GM21381 (cell line): ENCODE results near the gene FLACC1.
"Not testable (repeated sequence)": the region's sequence is repeated elsewhere in the genome, so short reads cannot be mapped to it uniquely, and the experiment has no call there.

ENCODE experiments used
- ATAC-seq: cut with Tn5 transposase; IDR thresholded peaks from one replicate; pipeline ENCODE4 v1.9.1; 2021; ENCODE audit warnings: mild to moderate bottlenecking, moderate library complexity; ENCODE audit not compliant: unreplicated experiment

The FLACC1 gene

GRCh38 chr2:201349601-201350000 is 7.5 kb downstream of the FLACC1 start:
- no peak for ATAC-seq

DNA sequence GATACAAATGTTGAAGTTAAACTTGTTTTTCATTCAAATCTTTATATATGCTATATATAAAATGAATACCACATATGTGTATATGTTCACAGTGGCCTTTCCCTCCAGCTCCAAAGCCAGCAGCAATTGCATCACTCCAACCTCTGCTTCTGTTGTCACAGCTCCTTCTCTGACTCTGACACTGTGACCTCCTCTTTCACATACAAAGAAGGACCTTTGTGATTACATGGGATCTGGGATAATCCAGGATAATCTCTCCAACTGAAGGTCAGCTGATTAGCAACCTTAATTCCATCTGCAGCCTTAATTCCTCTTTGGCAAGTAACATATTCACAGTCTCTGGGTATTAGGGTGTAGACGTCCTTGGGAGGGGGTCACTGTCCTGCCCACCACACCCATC is 8.4 kb downstream of the FLACC1 start:
- ATAC-seq = no peak

DNA sequence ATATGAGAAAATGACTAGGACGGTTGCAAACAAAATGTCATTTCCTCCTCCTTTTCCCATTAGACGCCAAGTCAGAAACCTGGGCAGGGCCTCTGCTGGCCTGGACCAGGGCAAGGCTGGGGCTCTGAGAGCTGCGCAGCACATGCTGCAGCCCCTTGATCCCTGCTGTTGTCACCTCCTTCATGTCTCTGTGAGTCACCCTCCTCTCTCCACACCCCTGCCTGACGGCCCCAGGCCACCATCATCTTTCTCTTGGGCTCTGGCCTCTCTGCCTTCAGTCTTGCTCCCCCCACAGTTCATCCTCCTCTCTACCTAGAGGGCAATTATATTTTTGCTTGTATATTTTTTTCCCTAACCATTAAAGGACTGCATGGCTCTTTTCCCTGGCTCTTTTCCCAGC is 10.0 kb downstream of the FLACC1 start:
- ATAC-seq = no peak

DNA sequence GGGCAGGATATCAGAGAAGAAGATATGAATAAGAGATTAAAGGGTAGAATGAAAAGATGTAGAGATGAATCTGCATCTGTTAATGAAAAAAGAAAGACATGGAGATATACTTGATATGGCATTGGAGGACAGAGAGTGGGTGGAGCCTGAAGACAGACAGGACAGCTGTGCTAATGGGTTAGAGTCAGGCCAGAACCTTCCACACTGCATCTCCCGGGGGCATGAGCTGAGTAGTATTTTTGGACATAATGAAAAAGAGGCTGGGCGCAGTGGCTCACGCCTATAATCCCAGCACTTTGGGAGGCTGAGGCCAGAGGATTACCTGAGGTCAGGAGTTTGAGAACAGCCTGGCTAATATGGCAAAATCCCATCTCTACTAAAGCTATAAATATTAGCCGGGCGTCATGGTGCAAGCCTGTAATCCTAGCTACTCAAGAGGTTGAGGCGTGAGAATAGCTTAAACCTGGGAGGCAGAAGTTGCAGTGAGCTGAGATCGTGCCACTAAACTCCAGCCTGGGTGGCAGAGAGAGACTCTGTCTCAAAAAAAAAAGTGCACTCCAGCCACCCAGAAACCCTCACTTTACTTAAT is 11.4 kb downstream of the FLACC1 start:
- no peak for ATAC-seq

DNA sequence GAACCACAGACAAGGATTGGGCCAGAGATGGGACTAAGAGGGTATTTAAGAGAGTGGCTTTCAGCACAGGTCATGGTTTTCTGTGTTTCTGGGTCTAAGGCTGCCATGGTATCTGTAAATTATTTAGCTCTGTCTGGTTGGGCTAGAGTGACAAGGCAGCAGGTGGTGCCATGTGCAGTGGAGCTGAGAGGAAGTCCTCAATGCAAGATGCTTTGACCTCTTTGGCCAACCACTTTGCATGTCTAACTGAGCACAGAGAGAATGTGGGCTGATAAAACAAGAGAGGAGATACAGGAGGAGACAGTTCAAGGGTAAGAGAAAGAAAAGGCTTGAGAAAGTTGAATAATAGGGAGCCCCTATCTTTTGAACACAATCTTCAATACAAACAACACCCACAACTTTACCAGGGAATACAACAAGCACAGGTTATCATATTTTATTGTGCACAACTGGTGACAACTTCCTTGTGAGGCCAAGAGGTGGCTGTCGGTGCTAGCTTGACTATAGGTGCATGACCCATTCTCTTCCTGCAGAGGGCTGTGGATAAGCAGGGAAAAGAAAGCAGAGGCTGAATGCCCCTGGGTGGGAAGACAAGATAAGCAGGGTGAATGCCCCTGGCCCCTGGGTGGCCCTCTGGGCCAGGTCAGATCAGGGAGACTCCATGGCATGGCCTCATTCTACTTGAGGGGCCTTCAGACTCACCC is 12.3 kb downstream of the FLACC1 start:
- peak; percentile 74 for ATAC-seq

DNA sequence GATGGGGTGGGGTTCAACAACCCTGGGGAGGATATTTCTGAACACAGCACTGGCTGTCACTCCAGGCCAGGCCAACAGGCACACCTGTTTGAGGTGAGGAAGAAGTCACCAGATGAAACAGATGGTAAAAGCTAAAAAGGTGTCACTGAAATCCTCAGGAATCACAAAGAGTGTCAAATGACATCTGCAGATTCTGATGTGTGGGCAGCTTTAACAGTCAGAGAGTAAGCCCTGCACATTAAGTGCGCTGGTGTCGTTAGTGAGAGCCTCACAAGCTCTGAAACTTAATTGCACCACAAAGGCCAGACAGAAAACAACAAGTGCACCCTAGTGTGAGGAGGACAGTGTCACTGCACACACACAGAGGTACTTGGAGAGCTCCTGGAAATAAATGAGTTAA is 13.6 kb downstream of the FLACC1 start:
- ATAC-seq = no peak

- ATAC-seq = no peak
Measured at GRCh38 chr2:201342923-201343322, 14.2 kb downstream of the FLACC1 start.

- no peak for ATAC-seq
Measured at GRCh38 chr2:201329409-201329808, 27.7 kb downstream of the FLACC1 start.

DNA sequence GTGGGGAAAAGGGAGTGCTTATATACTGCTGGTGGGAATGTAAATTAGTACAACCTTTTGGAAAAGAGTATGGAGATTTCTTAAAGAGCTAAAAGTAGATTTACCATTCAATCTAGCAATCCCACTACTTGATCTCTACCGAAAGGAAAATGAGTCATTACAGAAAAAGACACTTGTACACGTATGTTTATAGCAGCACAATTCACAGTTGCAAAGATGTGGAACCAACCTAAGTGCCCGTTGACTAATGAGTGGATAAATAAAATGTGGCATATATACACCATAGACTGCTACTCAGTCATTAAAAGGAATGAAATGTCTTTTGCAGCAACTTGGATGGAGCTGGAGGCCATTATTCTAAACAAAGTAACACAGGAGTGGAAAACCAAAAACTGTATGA is 29.5 kb downstream of the FLACC1 start:
- ATAC-seq = no peak

- ATAC-seq = no peak
Measured at GRCh38 chr2:201322772-201323171, 34.4 kb downstream of the FLACC1 start.

GRCh38 chr2:201320701-201321100 is 36.4 kb downstream of the FLACC1 start:
- ATAC-seq = no peak

- no peak for ATAC-seq
Measured at GRCh38 chr2:201320257-201320656, 36.9 kb downstream of the FLACC1 start.

- ATAC-seq = no peak
Measured at GRCh38 chr2:201319511-201319910, 37.6 kb downstream of the FLACC1 start.

- no peak for ATAC-seq
Measured at GRCh38 chr2:201313362-201313761, 43.8 kb downstream of the FLACC1 start.

GRCh38 chr2:201308914-201309313 is 48.2 kb downstream of the FLACC1 start:
- ATAC-seq = no peak

- ATAC-seq = no peak
Measured at GRCh38 chr2:201307876-201308275, 49.3 kb downstream of the FLACC1 start.

GRCh38 chr2:201299929-201300328 is 57.2 kb downstream of the FLACC1 start:
- ATAC-seq = not testable (repeated sequence)

DNA sequence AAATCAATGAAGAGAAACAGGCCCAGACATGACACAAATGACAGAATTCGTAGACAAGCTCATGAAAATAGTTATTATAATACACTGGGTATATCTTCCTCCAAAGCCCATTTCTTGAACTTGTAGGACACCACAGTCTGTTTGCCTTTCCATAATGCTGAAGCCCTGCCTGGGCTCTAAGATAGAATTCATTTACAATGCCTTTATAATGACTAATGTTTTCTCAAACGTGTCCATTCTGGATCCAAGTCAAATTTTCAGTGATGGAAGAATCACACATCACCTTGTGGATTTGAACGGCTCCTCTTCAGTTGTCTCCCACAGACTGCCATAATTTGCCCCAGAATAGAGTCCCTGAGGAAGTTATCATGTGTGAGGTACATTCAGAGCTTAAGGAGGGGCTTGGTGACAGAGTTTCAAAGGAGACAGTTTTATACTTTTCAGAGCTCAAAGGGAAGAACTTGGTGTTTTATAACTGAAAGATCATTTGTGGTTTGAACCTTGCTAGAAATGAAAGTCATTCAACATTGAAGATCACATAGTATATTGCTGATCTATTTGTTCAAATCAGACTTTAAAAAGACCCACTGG is 58.6 kb downstream of the FLACC1 start:
- ATAC-seq = no peak

DNA sequence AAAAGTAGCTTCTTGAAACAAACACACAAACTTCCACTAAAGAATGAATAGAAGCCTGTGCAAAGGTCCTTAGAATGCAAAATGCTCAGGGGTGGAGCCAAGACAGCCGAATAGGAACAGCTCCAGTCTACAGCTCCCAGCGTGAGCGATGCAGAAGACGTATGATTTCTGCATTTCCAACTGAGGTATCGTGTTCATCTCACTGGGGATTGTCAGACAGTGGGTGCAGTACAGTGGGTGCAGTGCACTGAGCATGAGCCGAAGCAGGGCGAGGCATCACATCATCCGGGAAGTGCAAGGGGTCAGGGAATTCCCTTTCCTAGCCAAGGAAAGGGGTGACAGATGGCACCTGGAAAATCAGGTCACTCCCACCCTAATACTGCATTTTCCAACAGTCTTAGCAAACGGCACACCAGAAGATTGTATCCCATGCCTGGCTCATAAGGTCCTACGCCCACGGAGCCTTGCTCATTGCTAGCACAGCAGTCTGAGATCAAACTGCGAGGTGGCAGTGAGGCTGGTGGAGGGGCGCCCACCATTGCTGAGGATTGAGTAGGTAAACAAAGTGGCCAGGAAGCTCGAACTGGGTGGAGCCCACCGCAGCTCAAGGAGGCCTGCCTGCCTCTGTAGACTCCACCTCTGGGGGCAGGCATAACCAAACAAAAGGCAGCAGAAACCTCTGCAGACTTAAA is 66.5 kb downstream of the FLACC1 start:
- ATAC-seq = not testable (repeated sequence)

GRCh38 chr2:201285499-201285898 is 71.6 kb downstream of the FLACC1 start:
- ATAC-seq = no peak

DNA sequence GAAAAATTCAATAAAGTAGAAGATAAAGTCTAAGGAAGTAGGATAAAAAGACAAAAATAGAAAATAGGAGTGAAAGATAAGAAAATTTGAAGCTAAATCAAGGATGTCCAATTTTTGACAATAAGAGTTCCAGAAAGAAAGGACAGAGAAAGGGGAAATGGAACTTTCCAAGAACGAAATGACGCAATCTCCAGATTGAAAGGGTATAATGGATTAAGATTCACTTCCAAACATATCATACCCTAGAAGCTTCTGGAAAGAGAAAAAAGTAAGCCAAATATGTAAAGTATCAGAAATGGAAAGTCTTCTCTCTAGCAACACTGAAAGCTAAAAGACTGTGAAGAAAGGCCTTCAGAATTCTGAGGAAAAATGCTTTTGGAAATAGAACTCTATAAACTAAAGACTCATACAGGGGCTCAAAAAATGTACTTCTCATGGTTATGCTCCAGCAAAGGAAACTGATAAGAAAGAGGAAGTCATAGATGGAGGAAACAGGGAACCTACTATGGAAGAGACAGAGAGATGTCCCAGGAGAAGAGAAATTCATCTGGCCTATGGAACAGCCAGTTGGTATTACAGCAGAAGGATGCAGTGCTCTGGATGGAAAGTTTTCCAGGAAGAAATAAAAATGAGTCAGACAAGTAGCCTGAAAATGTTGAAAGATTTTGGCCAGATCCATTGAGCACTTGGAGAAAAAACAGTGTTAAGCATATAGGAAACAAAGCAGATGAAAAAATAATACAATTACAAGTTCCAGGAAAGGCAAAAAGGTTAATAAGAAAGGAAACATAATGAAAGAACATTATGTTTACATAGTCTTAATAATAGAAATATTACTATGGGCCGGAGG is 76.7 kb downstream of the FLACC1 start:
- no peak for ATAC-seq
